22Rv1 (cell line): ENCODE data around the gene KCNK13.
"Not testable (repeated sequence)": the region's sequence is repeated elsewhere in the genome, so short reads cannot be mapped to it uniquely, and the experiment has no call there.

Source experiments
- H3K27ac ChIP-seq: fragments of 450-650 bp; 2 replicates; pipeline ENCODE4 v1.5.1; 2017
- ZFX ChIP-seq: fragments of 450-650 bp; IDR thresholded peaks from 2 replicates; pipeline ENCODE4 v1.6.1; 2017; ENCODE audit warnings: antibody characterized with exemption, borderline replicate concordance
- TF ChIP-seq, protein P1 (sequence below): fragments of 450-650 bp; IDR thresholded peaks from 2 replicates; pipeline ENCODE4 v1.5.1; 2017; ENCODE audit warnings: mild to moderate bottlenecking

Gene KCNK13

DNA sequence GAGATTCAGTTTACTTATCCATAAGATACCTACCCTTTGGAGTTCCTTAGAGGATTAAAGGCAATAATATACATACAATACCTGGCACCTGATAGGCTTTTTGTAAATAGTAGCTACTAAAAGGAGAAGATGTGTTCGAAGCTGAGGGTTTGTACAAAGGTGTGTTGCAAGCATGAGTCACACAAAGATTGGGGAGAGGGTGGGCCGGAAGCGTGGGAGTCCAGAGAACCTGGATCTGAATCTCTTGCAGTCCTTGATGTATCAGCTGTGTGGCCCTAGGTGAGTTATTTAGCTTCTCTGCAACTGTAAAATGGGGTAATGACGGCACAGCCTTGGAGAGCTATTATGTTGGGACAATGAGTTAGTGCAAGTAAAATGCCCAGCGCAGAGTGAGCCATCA, 132.9 kb downstream of the KCNK13 start:
- TF ChIP-seq, protein P1, sequence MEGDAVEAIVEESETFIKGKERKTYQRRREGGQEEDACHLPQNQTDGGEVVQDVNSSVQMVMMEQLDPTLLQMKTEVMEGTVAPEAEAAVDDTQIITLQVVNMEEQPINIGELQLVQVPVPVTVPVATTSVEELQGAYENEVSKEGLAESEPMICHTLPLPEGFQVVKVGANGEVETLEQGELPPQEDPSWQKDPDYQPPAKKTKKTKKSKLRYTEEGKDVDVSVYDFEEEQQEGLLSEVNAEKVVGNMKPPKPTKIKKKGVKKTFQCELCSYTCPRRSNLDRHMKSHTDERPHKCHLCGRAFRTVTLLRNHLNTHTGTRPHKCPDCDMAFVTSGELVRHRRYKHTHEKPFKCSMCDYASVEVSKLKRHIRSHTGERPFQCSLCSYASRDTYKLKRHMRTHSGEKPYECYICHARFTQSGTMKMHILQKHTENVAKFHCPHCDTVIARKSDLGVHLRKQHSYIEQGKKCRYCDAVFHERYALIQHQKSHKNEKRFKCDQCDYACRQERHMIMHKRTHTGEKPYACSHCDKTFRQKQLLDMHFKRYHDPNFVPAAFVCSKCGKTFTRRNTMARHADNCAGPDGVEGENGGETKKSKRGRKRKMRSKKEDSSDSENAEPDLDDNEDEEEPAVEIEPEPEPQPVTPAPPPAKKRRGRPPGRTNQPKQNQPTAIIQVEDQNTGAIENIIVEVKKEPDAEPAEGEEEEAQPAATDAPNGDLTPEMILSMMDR, result no peak
- no peak for TF ChIP-seq ZFX
- H3K27ac ChIP-seq, result no peak overlapping the region

- no peak for TF ChIP-seq ZFX
- TF ChIP-seq, protein P1, result no peak
Measured at GRCh38 chr14:90198541-90199060, 136.8 kb downstream of the KCNK13 start.

DNA sequence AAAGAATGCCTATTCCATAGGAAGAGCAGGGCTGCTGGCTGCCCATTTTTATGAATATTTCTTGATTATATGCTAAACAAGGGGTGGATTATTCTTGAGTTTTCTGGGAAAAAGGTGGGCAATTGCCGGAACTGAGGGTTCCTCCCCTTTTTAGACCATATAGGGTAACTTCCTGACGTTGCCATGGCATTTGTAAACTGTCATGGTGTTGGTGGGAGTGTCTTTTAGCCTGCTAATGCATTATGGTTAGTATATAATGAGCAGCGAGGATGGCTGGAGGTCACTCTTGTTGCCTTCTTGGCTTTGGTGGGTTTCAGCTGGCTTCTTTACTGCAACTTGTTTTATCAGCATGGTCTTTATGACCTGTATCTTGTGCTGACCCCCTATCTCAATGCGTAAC, 138.8 kb downstream of the KCNK13 start:
- not testable (repeated sequence) for H3K27ac ChIP-seq

More at GRCh38 chr14:90198541-90199060, 136.8 kb downstream of the KCNK13 start:
- no peak overlapping the region for H3K27ac ChIP-seq

GRCh38 chr14:90201344-90201743, 139.6 kb downstream of the KCNK13 start:
- no peak for TF ChIP-seq ZFX
- H3K27ac ChIP-seq, result no peak overlapping the region

GRCh38 chr14:90204516-90204915, 142.7 kb downstream of the KCNK13 start:
- no peak overlapping the region for H3K27ac ChIP-seq
- TF ChIP-seq, protein P1, result no peak
- no peak for TF ChIP-seq ZFX

- TF ChIP-seq ZFX, result no peak
- TF ChIP-seq, protein P1, result no peak
- no peak overlapping the region for H3K27ac ChIP-seq
Measured at GRCh38 chr14:90213099-90213748, 151.4 kb downstream of the KCNK13 start.

- H3K27ac ChIP-seq, result no peak overlapping the region
- TF ChIP-seq ZFX, result no peak
- TF ChIP-seq, protein P1, result no peak
Measured at GRCh38 chr14:90228478-90228877, 166.7 kb downstream of the KCNK13 start.

DNA sequence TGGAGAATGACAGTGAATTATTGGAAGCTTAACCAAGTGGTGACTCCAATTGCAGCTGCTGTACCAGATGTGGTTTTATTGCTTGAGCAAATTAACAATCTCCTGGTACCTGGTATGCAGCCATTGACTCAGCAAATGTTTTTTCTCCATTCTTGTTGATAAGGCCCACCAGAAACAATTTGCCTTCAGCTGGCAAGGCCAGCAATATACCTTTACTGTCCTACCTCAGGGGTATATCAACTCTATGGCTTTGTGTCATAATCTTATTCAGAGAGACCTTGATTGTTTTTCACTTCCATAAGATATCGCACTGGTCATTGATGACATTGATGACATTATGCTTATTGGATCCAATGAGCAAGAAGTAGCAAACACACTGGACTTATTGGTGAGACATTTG, 168.1 kb downstream of the KCNK13 start:
- not testable (repeated sequence) for H3K27ac ChIP-seq
